Fibroblast of the conjunctiva (primary cell): ENCODE data around the gene ZC3H7A.

Experiments used
- DNase-seq: peaks from one replicate; pipeline ENCODE4 v3.0.0-alpha.2; 2010; ENCODE audit warnings: low read depth

The ZC3H7A gene

DNA sequence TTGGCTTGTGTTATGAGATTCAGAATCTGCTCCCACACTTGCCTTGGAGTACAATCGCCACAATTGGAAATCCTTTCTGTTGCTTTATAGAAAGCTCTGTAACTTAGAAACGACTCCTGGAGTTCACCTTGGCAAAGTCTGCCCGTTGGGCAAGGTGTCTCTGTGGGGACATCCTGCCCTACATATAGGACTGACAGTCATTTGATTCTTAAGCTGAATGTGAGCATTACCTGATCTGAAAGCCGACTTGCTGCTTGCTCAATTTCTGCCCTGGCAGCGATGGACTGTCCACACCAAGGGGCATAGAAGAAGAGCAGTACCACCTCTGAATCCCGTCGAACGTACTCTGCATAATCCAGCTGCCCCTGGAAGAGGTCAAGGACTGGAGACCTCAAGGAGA, 61.3 kb downstream of the ZC3H7A start:
- DNase-seq: no peak

DNA sequence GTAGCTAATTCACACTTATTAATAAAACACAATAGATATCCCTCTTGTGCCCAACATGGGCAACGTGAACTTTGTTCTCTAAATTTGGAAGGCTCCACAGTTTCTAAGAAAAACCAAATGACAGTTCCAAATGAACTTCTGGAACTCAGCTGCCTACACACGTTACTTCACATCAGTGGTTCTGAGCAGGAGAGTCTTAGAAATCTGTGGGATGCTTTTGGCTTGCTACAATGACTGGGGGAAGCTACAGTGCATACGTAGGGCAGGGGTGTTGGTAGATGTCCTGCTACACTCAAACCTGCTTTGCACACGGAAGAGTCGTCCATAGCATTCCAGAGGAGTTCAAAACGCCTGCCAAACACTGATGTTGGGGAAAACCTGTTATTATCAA, 62.4 kb downstream of the ZC3H7A start:
- DNase-seq: no peak

DNA sequence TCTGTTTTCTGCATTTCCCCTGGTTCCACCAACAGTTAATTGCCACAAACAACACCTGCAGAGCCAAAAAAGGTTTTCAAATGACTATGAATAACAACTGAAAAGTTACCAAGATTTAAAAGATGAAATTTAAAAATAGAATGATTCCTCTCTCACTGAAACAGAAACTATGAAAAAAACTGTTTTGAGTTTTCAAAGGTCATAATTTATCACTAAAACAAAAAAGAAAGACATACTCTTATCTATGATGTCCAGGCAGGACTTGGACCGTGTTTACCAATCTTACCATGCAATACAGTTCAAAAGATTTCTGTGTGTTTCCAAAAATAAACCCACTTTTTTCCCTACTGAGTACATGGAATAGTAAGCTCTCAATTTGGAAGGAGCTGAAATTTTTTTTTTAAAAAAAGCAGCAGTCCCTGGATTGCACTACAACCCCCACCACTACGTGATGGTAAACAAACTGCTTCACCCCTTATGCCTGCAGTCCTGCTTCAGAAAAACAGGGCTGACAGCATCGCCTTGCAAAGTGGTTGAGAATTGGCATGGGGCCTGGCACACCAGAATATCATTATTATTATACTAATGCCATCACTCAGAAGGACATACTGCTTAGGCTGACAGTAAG, 62.9 kb downstream of the ZC3H7A start:
- no peak for DNase-seq

DNA sequence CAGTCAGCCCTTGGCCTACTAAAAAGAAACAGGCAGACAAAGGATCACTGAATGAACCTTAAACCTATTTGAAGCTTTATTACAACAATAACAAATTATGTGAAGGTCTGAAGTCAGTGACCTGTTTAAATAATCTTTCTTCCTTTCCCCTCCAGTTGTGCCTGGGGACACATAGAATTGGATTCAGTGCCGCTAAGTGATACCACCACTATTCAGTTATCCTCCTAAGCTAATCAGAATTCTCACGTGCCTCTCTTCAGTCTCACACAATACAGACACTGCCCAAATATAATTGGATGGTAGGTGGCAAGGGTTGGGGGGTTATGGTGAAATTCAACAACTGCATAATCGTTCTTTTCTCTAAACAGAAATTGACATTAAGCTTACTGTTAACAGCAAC, 65.8 kb downstream of the ZC3H7A start:
- no peak for DNase-seq

DNA sequence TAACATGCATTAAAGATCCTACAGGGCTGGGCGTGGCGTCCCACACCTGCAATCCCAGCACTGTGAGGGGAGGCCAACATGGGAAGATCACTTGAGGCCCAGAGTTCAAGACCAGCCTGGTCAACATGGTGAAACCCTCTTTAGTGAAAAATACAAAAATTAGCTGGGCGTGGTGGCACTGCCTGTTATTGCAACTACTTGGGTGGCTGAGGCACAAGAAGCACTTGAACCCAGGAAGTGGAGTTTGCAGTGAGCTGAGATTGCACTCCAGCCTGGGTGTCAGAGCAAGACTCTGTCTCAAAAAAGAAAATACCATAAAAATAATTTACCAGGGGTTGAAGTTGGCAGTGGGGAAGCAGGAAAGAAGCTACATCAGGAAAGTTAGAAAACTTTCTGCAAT, 67.3 kb downstream of the ZC3H7A start:
- DNase-seq: no peak

DNA sequence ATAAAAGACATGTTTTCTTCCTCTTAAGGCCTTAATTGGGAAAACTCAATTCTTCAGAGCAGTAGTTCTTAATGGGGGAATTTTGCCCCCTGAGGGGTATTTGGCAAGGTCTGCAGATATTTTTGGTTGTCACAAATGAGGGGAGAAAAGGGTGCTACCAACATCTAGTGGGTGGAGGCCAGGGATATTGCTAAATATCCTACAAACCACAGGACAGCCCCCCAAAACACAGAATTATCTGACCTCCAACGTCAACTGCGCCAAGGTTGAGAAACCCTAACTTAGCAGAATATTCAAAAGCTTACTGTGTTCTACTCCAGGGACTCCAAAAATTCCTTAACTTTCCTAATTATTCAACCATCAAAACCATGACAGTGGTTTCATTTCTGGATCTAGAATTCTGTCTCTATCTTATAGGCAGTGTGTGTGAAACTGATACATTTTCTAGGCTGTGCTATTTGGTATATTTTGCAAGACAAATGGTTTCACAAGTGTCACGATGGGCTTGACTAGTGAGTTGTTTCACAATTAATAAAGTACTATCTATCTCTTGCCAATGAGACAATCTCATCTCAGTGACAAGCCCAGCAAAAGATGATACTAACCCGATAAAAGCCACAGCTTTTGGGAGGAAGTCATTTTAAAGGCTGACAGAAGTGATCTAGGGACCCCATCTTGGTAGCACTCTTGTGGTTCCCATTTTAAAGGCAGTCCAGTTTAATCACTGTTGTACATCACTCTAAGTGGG, 69.1 kb downstream of the ZC3H7A start:
- DNase-seq: no peak

DNA sequence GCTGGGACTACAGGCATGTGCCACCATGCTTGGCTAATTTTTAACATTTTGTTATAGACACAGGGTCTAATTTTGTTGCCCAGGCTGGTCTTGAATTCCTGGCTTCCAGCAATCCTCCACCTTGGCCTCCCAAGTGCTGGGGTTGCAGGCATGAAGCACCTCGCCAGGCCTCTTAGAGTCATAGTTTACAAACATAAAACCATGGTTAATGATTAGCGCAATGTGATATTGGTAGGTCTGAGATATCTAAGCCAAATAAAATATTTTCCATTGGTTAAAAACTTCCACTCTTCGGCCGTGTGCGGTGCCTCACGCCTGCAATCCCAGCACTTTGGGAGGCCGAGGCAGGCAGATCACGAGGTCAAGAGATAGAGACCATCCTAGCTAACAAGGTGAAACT, 71.0 kb downstream of the ZC3H7A start:
- DNase-seq: no peak

DNA sequence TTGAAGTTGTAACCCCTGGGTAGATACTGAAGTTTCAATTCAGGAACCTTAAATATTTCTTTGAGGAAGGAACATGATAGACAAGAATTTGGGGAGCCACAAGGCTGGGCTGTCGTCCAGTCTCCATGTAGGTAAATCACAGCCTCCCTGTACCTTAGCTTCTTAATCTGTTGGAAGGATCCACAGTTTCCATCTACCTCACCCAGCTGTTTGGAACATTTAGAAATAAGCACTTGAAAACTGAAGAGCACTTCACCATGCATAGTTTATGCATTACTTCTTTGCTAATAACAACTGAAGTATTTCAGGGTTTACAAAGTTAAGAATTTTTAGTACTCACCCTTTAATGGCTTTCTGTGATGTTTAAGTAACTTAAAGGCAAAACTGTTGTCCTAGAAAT, 71.6 kb downstream of the ZC3H7A start:
- DNase-seq: no peak

DNA sequence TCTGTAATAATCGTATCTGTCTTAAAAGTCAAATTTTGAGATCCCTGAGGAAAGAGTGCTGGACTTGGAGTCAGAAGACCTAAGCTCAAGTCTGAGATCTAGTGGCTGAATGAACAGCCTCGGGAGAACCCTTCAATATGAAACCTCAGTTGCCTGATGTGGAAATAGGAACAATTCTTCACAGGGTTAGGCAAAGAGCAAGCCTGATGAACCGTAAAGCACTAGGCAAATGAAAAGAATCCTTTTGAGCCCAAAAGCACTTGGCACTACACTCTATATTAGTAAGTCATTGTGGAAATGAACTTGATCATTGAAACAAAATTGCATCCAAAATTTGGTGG, 74.6 kb downstream of the ZC3H7A start:
- no peak for DNase-seq

DNA sequence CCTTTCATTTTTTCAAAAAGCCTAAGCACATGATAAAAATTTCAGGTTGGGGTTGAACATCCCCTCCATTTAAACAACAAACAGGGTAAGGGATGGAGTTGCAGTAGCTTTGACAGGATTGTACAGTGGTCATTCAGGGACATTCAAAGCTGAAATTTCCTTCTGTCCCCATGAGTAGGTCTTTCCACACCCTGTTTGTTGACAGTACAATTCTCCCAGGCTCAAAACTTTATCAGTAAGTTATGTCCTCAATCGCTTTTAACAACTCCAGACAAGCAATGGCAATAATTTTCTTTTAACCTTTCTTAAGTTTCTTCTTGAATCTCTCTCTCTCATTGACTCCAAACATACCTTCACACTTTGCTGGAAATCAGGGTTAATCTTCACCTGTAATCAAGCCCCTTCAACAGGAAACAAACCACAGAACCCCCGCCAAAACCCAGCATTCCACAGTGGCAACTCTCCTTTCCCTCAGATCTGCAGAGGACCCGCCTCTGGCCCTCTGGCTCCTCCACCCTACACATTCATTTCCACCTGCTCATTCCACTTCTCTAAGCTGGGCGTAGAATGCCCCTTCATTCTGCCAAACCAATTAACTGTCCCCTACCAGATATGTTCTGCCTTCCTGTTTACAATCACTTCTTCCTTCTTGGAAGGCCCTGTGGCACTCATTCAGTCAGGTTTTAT, 75.1 kb downstream of the ZC3H7A start:
- DNase-seq: no peak

DNA sequence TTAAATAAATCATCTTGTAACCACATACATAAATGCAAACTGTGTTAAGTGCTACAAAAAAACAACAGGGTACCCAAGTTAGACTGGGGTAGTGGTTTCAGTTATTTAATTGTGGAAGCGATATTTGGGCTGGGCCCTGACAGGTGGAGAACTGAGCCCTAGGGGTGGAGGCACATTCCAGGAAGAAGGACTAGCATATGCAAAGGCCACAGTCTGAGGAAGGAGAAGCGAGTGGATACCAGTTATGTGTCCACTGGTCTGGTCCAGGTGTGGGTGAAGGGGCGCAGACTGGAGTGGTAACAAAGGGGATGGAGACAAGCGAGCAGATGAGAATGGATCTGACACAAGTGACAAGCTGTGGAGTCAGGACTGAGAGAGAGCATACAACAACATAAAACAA, 77.3 kb downstream of the ZC3H7A start:
- DNase-seq: no peak

DNA sequence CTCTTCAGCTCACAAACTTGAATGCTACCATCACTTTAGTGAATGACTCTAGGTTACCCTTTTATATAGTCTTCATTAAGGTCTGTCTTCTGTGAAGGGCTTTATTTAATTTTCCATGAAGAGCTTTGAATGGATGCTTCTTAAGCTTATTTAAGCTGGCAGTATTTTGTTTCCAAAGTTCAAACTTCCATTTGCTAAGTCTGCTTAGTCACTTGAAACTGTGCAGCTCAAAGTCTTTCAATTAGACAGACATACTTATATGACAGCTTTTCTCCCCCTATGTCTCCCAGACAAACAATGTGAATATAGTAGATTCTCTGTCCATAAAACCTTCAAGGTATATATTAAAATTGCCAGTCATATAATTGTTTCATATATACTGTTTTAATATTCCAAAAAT, 77.9 kb downstream of the ZC3H7A start:
- DNase-seq: no peak

DNA sequence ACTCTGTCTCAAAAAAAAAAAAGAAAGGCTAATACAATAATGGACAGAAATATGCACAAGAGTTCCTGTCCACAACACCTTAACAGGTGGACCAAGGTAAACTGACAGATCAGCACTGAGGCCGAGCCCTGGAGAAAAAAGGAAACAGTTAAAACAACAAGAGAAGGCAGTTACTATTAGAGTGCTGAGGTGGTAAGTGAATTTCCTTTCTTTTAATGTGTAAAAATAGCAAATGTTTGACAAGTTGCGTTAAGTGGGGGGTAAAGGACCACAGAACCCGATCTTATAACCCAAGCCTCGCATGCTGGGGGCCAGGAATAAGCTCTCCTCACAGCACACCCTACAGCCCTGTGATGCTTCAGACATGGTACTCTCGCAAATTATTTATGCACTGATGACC, 79.2 kb downstream of the ZC3H7A start:
- DNase-seq: no peak

DNA sequence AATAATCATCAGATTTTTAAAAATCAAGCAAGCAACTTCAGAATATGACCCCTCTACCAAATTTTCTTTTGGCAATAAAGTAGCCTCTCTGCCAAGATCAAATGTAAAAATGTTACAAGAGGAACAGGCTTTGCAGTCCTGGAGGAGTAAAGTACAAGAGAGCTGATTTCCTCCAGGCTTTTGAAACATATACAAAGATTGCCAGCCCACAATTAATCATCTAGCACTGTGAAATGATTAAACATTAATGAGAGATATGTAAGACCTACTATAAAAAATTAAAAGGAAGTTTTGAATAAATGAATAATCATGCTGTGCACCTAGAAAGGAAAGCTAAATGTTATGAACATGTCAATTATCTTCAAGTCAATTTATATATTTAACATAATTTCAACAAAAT, 80.7 kb downstream of the ZC3H7A start:
- no peak for DNase-seq

DNA sequence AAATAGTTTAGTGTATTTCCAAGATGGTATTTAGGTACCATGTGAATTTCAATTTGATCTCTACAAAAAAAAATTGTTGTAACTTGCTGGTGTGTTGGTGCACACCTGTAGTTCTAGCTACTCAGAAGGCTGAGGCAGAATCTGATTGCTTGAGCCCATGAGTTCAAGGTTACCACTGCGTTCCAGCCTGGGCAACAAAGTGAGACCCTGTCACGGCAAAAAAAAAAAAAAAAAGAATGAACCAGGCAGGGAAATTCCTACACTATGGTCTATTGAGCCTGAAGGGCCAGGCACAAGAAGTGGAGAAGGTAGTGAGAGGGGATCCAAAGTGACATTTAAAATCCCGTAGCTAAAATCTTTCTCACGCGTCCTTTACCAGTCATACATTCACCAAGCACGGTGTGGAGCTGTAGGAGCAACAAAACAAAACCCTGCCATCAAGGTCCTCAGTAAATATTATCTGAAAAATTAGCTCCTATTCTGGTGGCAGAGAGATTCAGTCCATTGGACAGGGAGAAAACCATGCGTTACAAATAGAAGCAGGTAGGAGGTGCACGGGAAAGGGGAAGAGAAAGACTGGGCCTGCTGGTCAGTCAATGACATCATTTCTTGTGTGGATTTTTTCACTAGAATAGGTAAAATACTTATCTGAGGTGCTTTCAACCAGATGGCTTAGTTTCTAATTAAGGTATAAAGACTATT, 81.7 kb downstream of the ZC3H7A start:
- no peak for DNase-seq

DNA sequence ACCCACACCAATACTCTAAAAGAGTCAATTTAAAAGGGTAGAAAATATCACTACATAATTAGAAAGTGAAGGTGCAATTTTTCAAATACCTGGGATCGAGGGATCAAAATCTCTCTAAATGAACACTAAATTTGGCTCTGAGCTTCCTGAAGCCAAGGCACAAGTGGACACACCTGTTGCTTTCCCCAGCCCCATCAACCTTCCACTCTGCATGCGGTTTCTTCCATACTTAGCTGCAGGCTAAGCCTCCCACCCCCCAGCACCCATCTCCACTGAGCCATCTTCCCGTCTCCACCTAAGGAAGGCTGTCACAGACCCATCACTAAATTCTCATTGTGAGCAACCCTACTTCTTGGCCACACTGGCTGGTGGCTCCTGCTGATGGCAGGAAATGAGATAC, 84.9 kb downstream of the ZC3H7A start:
- DNase-seq: no peak

DNA sequence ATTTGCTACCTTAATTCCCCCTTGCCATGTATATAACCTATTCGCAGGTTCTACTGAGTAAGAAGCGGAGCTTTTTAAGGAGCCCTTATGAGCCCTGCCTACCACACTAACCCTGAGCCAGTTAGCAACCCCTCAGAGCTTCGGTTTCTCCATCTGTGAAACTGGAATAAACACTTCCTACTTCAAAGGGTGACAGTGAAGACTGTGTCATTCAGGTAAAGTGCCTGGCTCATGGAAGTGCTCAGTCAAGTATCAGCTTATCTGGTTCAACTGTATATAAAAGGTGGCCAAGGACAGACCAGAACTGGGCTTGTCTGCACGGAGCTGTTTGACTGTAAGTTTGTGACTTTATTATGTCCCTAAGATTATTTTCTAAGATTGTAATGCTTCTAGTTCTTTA, 85.4 kb downstream of the ZC3H7A start:
- DNase-seq: no peak

DNA sequence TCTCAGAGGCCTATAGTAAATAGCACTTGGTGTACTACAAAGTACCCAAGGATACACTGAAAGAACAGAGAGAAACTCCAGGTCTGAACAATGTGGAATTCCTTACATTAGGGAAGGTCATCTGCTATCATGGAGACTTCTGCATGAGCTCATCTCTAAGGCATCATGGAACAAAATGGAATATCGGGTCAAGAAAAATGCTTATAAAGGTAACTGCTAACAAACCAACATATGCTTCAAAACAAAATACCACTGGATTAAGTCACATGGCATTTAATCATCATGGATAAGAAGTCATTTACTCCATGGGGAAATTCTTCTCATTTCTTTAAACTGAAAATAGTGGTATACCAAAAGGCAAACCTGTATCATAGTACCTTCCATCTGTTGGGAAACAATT, 88.6 kb downstream of the ZC3H7A start:
- DNase-seq: no peak

DNA sequence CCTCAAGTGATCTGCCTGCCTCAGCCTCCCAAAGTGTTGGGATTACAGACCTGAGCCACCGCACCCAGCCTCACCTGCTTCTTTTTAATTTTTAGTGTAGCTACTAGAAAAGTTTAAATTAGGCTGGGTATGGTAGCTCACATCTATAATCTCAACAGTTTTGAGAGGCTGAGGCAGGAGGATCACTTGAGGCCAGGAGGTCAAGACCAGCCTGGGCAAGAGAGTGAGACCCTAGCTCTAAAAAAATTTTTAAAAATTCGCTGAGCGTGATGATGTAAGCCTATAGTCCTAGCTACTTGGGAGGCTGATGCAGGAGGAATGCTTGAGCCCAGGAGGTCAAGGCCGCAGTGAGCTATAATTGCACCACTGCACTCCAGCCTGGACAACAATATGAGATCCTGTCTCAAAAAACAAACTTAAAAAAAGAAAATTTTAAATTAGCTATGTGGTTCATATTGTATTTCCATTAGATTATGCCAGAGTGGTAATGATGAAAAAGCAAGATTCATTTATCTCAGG, 89.3 kb downstream of the ZC3H7A start:
- DNase-seq: no peak

DNA sequence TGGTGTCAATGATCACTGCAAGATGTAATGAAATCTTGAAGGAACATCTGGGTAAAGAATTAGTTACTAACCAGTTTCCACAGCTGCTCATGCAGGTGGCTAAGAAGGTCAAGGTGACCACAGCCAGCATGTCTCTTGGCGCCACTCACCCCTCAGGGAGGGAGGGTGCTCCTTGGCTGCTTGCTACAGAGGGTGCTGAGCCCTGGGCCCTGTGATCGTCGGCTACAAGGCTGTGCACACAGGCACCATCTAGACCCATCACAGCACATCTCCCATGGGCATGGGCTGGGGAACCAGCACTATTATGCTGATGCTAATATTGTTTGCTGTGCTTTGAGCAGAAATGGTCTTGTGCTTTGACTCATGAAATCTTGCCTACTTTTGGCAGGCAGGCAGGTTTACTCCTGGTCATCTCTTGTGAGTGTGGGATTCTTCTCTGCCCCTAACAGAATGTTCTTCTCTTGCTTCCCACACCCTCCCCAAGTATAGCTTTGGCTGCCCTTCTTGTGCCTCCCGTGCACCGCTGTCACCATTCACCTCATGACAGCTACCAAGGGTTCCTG, 90.8 kb downstream of the ZC3H7A start:
- DNase-seq: no peak

DNA sequence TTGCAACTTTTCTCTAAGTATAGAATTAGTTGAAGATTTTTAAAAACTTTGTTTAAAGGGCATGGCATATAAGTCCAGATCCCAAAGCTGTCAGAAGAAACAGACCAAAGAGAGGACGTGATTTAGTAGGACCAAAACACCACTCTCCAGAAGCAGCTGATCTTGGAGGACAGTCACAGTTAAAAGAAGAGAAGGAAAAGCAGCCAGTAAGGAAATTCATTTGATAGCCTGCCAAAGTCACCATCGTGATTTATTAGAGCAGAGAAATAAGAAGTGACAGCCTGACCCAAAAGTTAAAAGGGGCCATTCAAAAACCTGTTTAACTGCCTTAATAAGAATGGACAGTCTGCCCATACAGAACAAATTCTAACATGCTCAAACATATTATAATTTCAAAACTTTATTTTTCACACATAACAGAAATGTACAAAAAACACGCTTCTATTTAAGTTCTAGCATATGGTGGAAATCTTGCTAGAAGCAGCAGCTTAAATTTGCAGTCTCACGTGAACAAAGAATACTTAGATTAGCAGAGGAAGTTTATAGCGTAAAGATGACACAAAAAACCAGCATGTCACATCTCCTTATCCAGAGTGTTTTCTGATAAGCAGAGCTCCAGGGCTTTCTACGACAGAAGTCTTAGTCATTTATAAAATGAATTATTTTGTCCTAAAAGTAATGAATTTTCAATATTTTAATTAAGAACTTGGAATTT, 91.6 kb downstream of the ZC3H7A start:
- DNase-seq: no peak
